ENCODE data around the gene MYL6. TPM values are rescaled to one million over a fixed set of nuclear protein-coding genes. Genes with fewer than 3 reads are reported as not detected.
"Not testable (repeated sequence)": the region's sequence is repeated elsewhere in the genome, so short reads cannot be mapped to it uniquely, and the experiment has no call there.

MYL6 gene
- total RNA-seq, 1 experiment from 2014 or later, result 1,248 TPM

DNA sequence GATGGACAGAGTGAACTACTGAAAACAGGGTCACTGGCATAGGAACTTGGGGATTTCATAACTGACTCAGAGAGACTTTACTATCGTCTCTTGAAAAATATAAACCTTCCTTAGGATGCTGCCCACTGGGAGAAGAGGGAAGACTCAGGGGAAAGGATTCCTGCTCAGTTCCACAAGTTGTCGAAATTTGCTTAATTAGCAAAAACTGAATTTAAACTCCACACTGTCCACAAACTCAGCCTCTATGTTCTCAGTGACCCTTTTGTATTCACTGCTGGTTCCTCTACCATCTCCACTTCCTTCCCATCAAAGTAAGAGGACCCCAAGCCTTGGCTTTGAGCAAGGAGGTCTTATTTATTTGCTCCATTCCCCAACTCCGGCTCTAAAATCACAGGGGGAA, 12.9 kb upstream of the MYL6 start:
- no peaks in the 10 kb centered on the region for H3K27me3 ChIP-seq (ENCODE audit: control insufficient read depth, insufficient read depth, low read length)
- no peak overlapping the region for H3K4me3 ChIP-seq (ENCODE audit: insufficient read depth, low read depth, low read length)
- peaks cover 26% of the 10 kb centered on the region for H3K36me3 ChIP-seq (replicated peaks; ENCODE audit: control insufficient read depth, insufficient read depth, low read length)
- DNase-seq, result no peak

DNA sequence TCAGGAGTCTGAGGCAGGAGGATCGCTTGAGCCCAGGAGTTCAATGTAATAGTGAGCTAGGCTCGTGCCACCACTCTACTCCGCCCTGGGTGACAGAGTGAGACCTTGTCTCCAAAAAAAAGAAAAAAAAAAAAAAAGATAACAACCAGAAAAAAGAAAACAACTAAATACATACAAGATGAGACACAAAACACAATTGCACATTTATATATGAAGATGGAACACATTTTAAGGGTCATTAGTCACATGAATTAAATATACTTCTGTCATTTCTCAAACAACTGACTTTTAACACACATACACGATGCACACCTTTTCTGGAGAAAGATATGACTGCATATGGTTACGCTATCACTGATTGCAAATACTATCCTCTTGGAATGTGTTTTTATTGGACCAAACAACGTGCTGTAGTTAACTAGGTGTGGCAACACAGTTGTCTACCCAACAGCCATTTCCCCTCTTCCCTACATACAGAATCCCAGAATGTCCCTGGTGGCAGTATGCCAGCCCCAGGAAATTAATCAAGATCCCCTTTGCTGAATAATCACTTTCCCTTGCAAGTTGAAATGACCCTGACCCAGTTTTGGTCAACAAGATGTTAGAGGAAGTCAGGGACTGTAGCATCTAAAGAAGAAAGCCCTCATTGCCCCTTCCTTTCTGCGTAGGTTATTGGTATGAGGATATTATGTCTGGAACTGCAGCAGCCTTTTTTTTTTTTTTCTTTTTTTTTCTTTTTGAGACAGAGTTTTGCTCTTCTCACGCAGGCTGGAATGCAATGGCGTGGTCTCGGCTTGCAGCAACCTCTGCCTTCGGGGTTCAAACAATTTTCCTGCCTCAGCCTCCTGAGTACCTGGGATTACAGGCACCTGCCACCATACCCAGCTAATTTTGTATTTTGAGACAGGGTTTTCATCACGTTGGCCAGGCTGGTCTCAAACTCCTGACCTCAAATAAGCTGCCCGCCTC, 11.4 kb upstream of the MYL6 start:
- no peak for DNase-seq
- H3K36me3 ChIP-seq (replicated peaks; ENCODE audit: control insufficient read depth, insufficient read depth, low read length), result peaks cover 23% of the 10 kb centered on the region
- H3K27me3 ChIP-seq (ENCODE audit: control insufficient read depth, insufficient read depth, low read length), result no peaks in the 10 kb centered on the region
- no peak overlapping the region for H3K4me3 ChIP-seq (ENCODE audit: insufficient read depth, low read depth, low read length)

DNA sequence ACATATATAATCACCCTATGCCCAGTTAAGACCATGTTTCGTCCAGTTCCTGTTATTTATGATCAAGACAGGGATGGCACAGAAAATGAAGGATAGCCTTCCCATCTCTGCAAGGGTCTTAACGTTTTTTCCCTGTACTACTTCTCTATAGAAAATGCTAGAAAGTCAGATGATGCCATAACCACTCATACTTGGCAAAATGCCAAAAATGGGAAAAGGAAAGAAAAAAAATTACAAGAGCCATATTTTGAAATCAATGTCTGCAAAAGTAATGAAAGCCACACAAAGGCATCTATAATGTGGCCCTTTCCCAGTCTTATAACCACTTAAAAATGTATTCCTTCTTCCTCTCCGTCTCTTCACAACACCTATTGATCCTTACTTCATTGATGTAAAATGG, 7.6 kb upstream of the MYL6 start:
- DNase-seq, result no peak
- no peak overlapping the region for H3K4me3 ChIP-seq (ENCODE audit: insufficient read depth, low read depth, low read length)
- no peaks in the 10 kb centered on the region for H3K27me3 ChIP-seq (ENCODE audit: control insufficient read depth, insufficient read depth, low read length)
- H3K36me3 ChIP-seq (replicated peaks; ENCODE audit: control insufficient read depth, insufficient read depth, low read length), result peaks cover 5% of the 10 kb centered on the region

DNA sequence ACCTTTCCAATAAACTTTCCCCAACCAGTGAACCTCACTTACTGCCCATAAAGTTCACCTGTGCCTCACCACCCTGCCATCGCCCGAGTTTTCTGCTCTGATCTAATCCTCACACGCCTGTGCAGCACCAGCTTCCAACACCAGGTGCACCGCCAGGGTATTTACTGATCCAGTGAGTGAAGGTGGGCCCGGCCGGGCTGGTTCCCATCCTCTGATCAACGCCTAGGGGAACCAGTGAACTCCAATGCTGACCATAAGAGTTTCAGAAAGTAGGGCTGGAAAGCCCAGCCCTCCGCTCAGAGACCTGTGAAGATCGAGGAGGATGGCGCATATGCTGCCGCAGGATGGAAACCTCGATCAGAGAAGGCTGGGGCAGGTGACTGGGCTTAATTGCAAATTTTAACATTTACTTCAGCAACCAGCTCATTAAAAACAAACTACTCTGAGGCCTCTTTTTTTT, 6.5 kb upstream of the MYL6 start:
- Histone ChIP-seq H3K4me3 (ENCODE audit: insufficient read depth, low read depth, low read length) (peak overlapping the region; percentile 70), H3K27me3 (ENCODE audit: control insufficient read depth, insufficient read depth, low read length) (no peaks in the 10 kb centered on the region), H3K36me3 (replicated peaks; ENCODE audit: control insufficient read depth, insufficient read depth, low read length) (peaks cover 7% of the 10 kb centered on the region)
- peak; percentile 84 for DNase-seq

DNA sequence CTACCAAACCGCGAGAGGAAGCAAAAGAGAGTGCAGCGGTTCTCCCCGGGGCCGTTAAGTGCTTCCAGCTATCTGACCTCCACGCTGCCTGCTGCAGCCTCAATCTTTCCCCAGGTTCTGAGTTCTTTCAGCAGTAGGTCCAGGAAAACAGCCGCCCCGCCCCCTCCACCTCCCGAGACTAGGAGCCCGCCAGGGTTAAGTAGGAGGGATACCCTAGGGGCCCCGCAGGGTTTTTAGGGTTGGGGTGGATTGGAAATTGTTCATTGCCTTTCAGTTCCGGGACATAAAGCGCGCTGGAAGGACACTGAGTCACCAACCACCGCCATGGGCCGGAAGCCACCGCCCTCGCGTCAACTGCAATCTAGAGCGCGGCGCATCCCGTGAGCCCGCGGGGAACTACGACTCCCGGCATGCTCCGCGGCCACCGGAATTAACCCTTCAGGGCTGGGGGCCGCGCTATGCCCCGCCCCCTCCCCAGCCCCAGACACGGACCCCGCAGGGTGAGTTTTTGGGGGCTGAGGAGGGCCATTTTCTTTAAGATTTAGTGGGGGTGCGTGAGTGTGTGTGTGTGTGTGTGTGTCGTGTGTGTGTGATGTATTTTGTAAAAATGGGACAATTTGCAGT, 5.9 kb upstream of the MYL6 start, which contains the start of gene MYL6B:
Gene MYL6B (plus strand): TSS at position 456 of the 624 bp plus-strand sequence. CDS start 1,332 bp downstream, outside the sequence.
- Histone ChIP-seq H3K4me3 (ENCODE audit: insufficient read depth, low read depth, low read length) (peak within 1 kb of the TSS; percentile 70), H3K36me3 (replicated peaks; ENCODE audit: control insufficient read depth, insufficient read depth, low read length) (peaks cover 7% of the 10 kb centered on the region), H3K27me3 (ENCODE audit: control insufficient read depth, insufficient read depth, low read length) (no peaks in the 10 kb centered on the region)
- DNase-seq, result peak; percentile 97

DNA sequence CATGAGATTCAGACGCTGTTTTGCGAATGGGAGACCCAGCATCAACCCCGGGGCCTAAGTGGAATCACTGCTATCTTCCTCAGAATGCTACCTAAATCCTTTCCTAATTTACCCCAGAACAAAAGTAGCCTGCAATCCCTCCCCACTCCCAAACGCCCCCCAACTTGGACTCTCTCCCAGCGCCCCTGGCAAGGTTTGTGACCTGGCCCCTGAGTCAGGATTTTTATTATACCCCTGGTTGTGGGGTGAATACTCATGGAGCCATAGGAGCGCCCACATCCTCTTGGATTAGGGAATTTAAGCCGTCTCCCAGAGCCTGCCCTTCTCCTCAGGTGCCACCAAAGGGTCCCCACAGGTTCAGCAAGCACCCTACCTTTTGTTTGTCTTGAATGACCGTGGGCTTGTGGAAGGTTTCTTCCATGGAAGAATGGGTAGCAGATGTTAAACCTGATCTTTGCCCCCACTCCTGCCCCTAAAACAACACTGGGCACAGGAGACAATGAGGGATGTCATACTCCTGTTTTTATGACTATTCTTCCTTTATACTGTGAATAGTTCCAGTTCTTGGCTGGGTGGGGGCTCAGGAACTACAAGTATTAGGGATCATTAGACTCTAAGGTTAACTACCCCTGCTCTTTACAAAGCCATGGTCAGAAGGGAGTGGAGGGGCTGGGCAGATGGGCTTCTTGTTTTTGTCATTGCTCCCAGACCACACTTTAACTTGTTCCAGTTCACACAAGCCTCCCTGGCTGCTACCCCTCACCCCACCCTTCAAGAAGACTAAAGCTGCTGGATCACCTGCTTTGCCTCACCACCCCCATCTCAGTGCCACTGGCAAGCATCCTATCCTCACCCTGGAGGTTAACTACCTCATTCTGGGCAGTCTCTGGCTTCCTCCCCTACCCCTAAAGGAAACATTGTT, 5.1 kb upstream of the MYL6 start:
- H3K36me3 ChIP-seq (replicated peaks; ENCODE audit: control insufficient read depth, insufficient read depth, low read length), result peaks cover 7% of the 10 kb centered on the region
- peak overlapping the region; percentile 70 for H3K4me3 ChIP-seq (ENCODE audit: insufficient read depth, low read depth, low read length)
- DNase-seq, result no peak

DNA sequence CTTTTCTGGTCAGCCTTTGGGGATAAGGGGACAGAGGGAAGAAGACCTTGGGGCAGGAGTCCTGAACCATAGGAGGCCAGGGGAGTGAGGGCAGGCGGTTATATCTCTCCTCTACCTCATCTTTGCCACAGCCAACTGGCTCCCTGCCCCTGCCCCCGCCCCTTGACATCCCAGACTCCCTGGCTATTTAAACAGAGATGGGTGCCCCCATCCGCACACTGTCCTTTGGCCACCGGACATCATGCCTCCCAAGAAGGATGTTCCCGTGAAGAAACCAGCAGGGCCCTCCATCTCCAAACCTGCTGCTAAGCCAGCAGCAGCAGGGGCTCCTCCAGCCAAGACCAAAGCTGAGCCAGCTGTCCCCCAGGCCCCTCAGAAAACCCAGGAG, 4.5 kb upstream of the MYL6 start:
- Histone ChIP-seq H3K27me3 (ENCODE audit: control insufficient read depth, insufficient read depth, low read length) (no peaks in the 10 kb centered on the region), H3K36me3 (replicated peaks; ENCODE audit: control insufficient read depth, insufficient read depth, low read length) (peaks cover 7% of the 10 kb centered on the region), H3K4me3 (ENCODE audit: insufficient read depth, low read depth, low read length) (no peak overlapping the region)
- DNase-seq, result no peak

More for the DNA sequence above, 5.1 kb upstream of the MYL6 start:
- H3K27me3 ChIP-seq (ENCODE audit: control insufficient read depth, insufficient read depth, low read length), result no peaks in the 10 kb centered on the region

DNA sequence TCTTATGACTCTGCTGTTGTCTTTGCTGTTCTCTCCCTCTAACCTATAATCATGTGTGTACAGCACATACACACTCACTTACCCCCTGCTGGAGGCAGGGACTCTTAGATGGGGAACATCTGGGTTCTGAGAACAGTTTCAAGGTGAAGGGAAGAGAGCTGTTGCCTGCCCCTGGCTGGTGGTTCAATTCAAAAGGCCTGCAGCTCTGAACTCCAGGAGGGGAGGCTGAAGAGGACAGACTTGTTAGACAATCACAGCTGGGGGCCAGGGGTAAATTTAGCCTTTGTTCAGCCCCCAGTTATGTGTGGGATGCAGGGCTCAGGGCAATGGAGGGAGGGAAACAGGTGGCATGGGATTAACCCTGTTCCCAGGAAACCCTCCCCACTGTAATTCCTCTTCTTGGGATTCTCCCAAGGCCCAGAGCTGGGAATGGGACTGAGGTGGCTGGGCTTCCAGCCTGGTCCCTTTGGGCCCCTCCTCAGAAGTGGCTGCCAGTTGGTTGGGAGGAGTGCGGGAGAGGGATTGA, 3.9 kb upstream of the MYL6 start:
- Histone ChIP-seq H3K27me3 (ENCODE audit: control insufficient read depth, insufficient read depth, low read length) (no peaks in the 10 kb centered on the region), H3K4me3 (ENCODE audit: insufficient read depth, low read depth, low read length) (no peak overlapping the region), H3K36me3 (replicated peaks; ENCODE audit: control insufficient read depth, insufficient read depth, low read length) (peaks cover 9% of the 10 kb centered on the region)
- no peak for DNase-seq

DNA sequence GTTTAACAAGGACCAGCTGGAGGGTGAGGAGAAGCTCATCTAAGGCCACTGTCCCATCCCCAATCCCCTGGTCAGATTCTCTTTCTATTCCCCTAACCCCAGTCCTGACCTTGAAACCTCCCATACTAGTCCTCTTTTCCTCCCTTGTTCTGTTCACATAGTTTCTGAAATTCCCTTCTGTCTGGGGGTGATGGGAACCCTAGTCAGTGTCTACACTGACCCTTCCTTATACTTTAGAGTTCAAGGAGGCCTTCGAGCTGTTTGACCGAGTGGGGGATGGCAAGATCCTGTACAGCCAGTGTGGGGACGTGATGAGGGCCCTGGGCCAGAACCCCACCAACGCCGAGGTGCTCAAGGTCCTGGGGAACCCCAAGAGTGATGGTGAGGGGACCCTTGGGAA, 3.3 kb upstream of the MYL6 start:
- H3K4me3 ChIP-seq (ENCODE audit: insufficient read depth, low read depth, low read length), result no peak overlapping the region
- DNase-seq, result no peak
- peaks cover 14% of the 10 kb centered on the region for H3K36me3 ChIP-seq (replicated peaks; ENCODE audit: control insufficient read depth, insufficient read depth, low read length)
- no peaks in the 10 kb centered on the region for H3K27me3 ChIP-seq (ENCODE audit: control insufficient read depth, insufficient read depth, low read length)

DNA sequence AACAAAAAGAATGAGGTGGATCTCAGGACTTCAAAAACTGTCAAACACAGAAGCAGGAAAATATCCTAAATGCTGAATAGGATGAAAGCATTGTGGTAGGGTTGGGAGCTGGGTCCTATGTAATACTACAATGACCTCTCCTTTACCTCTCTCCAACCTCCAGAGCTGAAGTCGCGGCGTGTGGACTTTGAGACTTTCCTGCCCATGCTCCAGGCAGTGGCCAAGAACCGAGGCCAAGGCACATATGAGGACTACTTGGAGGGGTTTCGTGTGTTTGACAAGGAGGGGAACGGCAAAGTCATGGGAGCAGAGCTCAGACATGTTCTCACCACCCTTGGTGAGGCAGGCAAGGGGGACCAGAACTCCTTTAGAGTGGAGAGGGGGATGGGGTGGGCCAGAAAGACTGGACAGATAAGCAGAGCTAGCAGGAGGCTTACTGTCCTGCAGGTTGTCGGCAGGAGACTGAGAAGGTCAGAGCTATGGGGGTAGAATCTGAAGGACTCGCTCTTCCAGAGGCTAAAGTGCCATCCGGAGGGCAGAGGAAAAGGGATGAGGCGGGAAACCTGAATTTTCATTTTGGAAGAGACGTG, 2.8 kb upstream of the MYL6 start:
- Histone ChIP-seq H3K27me3 (ENCODE audit: control insufficient read depth, insufficient read depth, low read length) (no peaks in the 10 kb centered on the region), H3K36me3 (replicated peaks; ENCODE audit: control insufficient read depth, insufficient read depth, low read length) (peaks cover 18% of the 10 kb centered on the region), H3K4me3 (ENCODE audit: insufficient read depth, low read depth, low read length) (no peak overlapping the region)
- no peak for DNase-seq

DNA sequence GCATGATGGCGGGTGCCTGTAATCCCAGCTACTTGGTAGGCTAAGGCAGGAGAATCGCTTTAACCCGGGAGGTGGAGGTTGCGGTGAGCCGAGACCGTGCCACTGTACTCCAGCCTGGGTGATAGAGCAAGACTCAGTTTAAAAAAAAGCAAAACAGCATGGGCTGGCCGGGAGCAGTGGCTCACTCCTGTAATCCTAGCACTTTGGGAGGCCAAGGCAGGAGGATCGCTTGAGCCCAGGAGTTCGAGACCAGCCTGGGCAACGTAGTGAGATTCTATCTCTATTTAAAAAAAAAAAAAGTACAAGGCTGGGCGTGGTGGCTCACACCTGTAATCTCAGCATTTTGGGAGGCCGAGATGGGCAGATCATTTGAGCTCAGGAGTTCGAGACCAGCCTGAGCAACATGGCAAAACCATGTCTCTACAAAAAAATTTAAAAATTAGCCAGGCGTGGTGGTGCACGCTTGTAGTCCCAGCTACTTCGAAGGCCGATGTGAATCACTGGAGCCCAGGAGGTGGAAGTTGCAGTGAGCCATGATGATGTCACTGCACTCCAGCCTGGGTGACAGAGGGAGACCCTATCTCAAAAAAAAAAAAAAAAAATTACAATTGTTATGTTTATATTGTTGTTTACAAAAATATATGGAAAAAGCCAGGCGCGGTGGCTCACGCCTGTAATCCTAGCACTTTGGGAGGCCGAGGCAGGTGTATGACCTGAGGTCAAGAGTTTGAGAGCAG, 1.5 kb upstream of the MYL6 start:
- Histone ChIP-seq H3K36me3 (replicated peaks; ENCODE audit: control insufficient read depth, insufficient read depth, low read length) (peaks cover 31% of the 10 kb centered on the region), H3K4me3 (ENCODE audit: insufficient read depth, low read depth, low read length) (peak overlapping the region; percentile 44)
- not testable (repeated sequence) for H3K27me3 ChIP-seq (ENCODE audit: control insufficient read depth, insufficient read depth, low read length); DNase-seq

DNA sequence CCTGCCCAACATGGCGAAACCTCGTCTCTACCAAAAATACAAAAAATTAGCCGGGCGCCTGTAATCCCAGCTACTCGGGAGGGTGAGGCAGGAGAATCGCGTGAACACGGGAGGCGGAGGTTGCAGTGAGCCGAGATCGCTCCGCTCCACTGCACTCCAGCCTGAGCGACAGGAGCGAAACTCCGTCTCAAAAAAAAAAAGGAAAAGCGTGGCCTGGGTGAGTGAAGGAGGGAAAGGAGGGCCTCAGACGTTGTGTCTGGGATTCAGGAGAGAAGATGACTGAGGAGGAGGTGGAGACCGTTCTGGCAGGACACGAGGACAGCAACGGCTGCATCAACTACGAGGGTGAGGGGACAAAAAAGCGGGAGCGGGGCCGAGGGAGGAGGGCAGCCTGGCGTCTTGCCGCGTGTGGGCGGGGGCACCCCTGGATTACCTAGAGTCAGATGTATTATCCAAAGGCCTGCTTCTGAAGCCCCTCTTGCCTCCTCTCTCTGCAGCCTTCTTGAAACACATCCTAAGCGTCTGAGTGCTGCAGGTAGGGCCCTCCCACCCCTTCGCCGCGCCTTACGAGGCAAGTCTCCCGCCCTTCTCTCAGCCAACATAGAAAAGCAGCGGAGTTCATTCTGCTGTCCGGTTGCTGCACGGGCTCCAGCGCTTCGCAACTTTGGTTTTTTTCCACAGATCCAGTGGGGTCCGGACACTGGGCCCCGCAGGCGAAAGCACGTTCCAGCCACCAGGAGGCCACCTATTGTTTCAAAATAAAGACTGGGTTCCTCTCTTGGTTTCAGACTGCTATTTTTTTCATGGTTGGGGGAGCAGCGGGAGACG, 744 bp upstream of the MYL6 start:
- peak; percentile 93 for DNase-seq
- peaks cover 36% of the 10 kb centered on the region for H3K36me3 ChIP-seq (replicated peaks; ENCODE audit: control insufficient read depth, insufficient read depth, low read length)
- peak overlapping the region; percentile 44 for H3K4me3 ChIP-seq (ENCODE audit: insufficient read depth, low read depth, low read length)
- no peaks in the 10 kb centered on the region for H3K27me3 ChIP-seq (ENCODE audit: control insufficient read depth, insufficient read depth, low read length)
